Lung (tissue), 12 donors: ENCODE results near the gene MYO5B. TPM values are rescaled to one million over a fixed set of nuclear protein-coding genes. Genes with fewer than 3 reads are reported as not detected.
"Not testable (repeated sequence)": the region's sequence is repeated elsewhere in the genome, so short reads cannot be mapped to it uniquely, and the experiment has no call there.

Experiments used
- ATAC-seq: fragments of 200-7000 bp; cut with Tn5 transposase; one replicate; pipeline ENCODE4 v1.9.1; 2020; ENCODE audit warnings: moderate number of reproducible peaks; ENCODE audit not compliant: insufficient read depth, low FRiP score
- DNase-seq, 3 donors: peaks; one replicate each; pipeline ENCODE4 v3.0.0-alpha.2; 2013 to 2017
- H3K27ac ChIP-seq, 2 donors: one replicate each; pipeline ENCODE4 v1.5.1; 2013; ENCODE audit warnings: mild to moderate bottlenecking in 2 of 2, moderate library complexity in 2 of 2, control low read depth in 1 of 2, inconsistent platforms in 1 of 2, low read depth in 1 of 2, low read length in 1 of 2
- H3K27me3 ChIP-seq, 3 donors: one replicate each; pipeline ENCODE4 v1.5.1; 2013; ENCODE audit warnings: low read length in 2 of 3; ENCODE audit not compliant: control insufficient read depth in 3 of 3, insufficient read depth in 3 of 3
- H3K36me3 ChIP-seq, 4 donors: one replicate each; pipeline ENCODE4 v1.5.1; 2013; ENCODE audit warnings: low read length in 4 of 4, mild to moderate bottlenecking in 1 of 4, moderate library complexity in 1 of 4; ENCODE audit not compliant: control insufficient read depth in 4 of 4, insufficient read depth in 4 of 4
- H3K4me1 ChIP-seq, 5 donors: one replicate each; pipeline ENCODE4 v1.5.1; 2013; ENCODE audit warnings: low read length in 5 of 5, mild to moderate bottlenecking in 2 of 5, moderate library complexity in 1 of 5; ENCODE audit not compliant: control insufficient read depth in 5 of 5, insufficient read depth in 5 of 5
- H3K4me3 ChIP-seq: one replicate; pipeline ENCODE4 v1.5.1; 2013; ENCODE audit warnings: mild to moderate bottlenecking, control low read depth, moderate library complexity
- H3K9ac ChIP-seq, 2 donors: one replicate each; pipeline ENCODE4 v1.5.1; 2013; ENCODE audit warnings: low read length in 2 of 2, control low read depth in 1 of 2; ENCODE audit not compliant: insufficient read depth in 1 of 2
- H3K9me3 ChIP-seq, 4 donors: one replicate each; pipeline ENCODE4 v1.5.1; 2013; ENCODE audit warnings: low read length in 3 of 4, mild to moderate bottlenecking in 1 of 4, moderate library complexity in 1 of 4; ENCODE audit not compliant: control insufficient read depth in 4 of 4, insufficient read depth in 3 of 4
- WGBS, 2 donors: extraction: QIAGEN DNeasy Blood & Tissue Kit; methylation state at CpG; one replicate each; pipeline ENCODE4 v1.1.7; 2013; 5-methylcytosine and 5-hydroxymethylcytosine counted together
- polyA plus RNA-seq, 2 donors: library from polyadenylated mRNA; stranded (reverse); fragments of 200-250 nt; gene quantifications; one replicate each; pipeline ENCODE4 v1.2.1, GENCODE V29; 2013
- total RNA-seq, 2 donors: library from RNA; depleted of rRNA in 1 of 2; stranded (reverse); fragments of >200 nt in 1 of 2; gene quantifications; one replicate each; pipeline ENCODE4 v1.2.1, GENCODE V29; 2014 to 2021
- TF ChIP-seq, protein P1 (sequence below): IDR thresholded peaks from 2 replicates; pipeline ENCODE4 v1.5.1; 2012; ENCODE audit warnings: mild to moderate bottlenecking; ENCODE audit errors: control extremely low read depth, extremely low read depth
- donor health status: control.
- donor health status: control.
- donor health status: Bipolar disorder and iron deficiency.
- donor health status: healthy.
- donor health status: DM: yes; HTN: yes; CAD: no.

Gene MYO5B
- total and polyA plus RNA-seq, 4 donors = 9.7 to 25.6 (median 19.7) TPM

DNA sequence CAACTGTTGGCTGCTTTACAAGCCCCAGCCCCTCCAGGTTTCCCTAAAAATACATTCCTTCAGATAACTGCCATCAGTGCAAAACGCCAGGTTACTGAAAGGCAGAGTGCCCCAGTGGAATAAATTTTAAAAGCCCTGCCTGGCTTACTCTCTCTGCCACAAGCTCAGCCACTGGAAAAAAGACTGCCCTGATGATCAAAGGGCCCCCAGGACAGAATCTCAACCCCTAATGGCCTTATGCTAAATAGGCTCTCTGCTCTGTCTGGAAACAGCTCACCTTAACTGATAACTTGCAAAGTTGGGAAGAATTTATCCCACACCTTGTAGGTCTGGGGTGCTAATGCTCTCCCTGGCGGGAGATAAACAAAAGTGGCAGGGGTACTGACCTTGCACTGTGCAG is 37.5 kb upstream of the MYO5B start:
- Histone ChIP-seq H3K27me3 (no peaks in the 10 kb centered on the region), H3K9ac (no peak overlapping the region), H3K4me3 (no peak overlapping the region), H3K9me3 (peaks cover 0 to 2% (median 0%) of the 10 kb centered on the region in 4 donors), H3K4me1 (no peaks in the 10 kb centered on the region), H3K36me3 (no peaks in the 10 kb centered on the region), H3K27ac (no peak overlapping the region)
- TF ChIP-seq, protein P1, sequence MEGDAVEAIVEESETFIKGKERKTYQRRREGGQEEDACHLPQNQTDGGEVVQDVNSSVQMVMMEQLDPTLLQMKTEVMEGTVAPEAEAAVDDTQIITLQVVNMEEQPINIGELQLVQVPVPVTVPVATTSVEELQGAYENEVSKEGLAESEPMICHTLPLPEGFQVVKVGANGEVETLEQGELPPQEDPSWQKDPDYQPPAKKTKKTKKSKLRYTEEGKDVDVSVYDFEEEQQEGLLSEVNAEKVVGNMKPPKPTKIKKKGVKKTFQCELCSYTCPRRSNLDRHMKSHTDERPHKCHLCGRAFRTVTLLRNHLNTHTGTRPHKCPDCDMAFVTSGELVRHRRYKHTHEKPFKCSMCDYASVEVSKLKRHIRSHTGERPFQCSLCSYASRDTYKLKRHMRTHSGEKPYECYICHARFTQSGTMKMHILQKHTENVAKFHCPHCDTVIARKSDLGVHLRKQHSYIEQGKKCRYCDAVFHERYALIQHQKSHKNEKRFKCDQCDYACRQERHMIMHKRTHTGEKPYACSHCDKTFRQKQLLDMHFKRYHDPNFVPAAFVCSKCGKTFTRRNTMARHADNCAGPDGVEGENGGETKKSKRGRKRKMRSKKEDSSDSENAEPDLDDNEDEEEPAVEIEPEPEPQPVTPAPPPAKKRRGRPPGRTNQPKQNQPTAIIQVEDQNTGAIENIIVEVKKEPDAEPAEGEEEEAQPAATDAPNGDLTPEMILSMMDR = no peak
- DNase-seq = no peak
- no peak for ATAC-seq
- WGBS, 2 donors = 57 to 63% methylated on average over 2 of the region's 2 CpGs

DNA sequence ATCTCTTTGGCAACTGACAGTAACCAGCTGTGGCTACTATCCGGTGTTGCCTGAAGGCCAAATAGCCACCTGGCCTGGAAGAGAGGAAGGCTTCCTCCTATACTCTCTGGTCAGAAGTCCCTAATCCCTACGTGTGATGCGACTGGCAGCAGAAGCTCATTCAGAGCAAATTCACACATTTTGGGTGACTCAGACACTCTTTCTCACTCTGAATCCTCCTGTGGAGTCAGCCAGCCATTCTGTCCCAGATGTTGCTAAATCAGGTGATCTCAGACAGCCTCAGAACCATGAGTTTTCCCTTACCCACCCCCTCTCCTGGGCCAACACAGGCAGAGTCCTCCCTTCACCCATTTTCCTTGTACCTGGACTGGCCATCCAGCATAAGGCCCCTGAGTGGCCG is 36.7 kb upstream of the MYO5B start:
- no peaks in the 10 kb centered on the region for H3K27me3 ChIP-seq
- TF ChIP-seq, protein P1 = no peak
- H3K36me3 ChIP-seq = no peaks in the 10 kb centered on the region
- H3K9me3 ChIP-seq = peaks cover 0 to 4% (median 0%) of the 10 kb centered on the region in 4 donors
- ATAC-seq (no peak), DNase-seq (no peak)
- no peaks in the 10 kb centered on the region for H3K4me1 ChIP-seq
- WGBS, 2 donors = 81 to 86% methylated on average over 4 of the region's 4 CpGs
- H3K4me3 ChIP-seq = no peak overlapping the region
- H3K27ac ChIP-seq = no peak overlapping the region
- no peak overlapping the region for H3K9ac ChIP-seq

DNA sequence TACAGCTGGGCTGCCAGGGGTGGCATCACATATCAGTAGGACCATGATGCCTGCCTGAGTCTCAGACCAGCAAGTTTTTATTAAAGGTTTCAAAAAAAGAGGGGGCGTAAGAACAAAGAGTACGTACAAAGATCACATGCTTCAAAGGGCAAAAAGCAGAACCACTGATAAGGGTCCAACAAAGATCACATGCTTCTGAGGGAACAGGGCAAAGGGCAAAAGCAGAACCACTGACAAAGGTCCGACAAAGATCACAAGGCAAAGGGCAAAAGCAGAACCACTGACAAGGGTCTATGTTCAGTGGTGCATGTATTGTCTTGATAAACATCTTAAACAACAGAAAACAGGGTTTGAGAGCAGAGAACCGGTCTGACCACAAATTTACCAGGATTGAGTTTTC is 25.3 kb upstream of the MYO5B start:
- not testable (repeated sequence) for H3K36me3 ChIP-seq, H3K27ac ChIP-seq, H3K4me1 ChIP-seq, DNase-seq, ATAC-seq, H3K9ac ChIP-seq, H3K4me3 ChIP-seq, H3K27me3 ChIP-seq, H3K9me3 ChIP-seq
- 88 to 92% methylated on average over 4 of the region's 4 CpGs for WGBS, 2 donors

DNA sequence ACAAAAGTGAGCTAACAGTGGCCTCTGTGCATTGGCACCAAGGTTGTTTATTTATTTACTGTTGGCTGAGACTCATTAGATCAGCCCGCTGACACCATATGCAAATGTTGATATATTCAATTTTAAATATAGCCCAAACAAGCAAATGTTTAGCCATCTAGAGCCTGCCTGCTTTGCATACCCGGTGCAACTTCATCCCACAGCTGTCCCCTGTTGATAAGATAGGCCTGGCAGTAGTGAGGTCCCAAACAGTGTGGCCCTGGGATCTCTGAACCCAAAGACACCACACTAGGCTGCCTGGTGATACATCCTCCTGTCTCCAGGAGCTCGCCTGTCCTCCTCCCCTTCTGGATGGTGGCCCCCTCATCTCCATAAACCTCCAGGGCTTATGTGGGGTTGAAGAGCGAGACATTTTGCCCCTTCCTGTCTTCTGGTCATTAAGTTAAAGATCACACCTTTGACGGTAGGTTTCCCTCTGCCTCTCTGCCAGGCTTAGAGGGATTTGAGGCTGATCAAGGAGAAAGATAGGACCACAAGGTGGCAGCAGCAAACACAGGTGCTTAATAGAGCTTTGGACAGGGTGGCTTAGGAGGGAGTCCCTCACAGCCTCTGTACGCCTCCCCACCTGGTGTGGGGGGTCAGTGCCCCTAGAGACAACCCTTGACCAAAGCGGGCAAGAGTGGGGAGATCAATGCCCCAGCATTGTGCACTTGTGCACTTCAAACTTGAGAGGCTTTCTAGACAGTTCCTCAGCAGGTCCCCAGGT is 23.7 kb upstream of the MYO5B start:
- H3K9me3 ChIP-seq = peaks cover 0 to 7% (median under 1%) of the 10 kb centered on the region in 4 donors
- ATAC-seq = no peak
- no peak for DNase-seq
- no peak overlapping the region for H3K27ac ChIP-seq
- H3K4me3 ChIP-seq = no peak overlapping the region
- no peak overlapping the region for H3K9ac ChIP-seq
- TF ChIP-seq, protein P1 = no peak
- H3K27me3 ChIP-seq = peaks cover 0 to 3% (median 0%) of the 10 kb centered on the region in 3 donors
- no peaks in the 10 kb centered on the region for H3K4me1 ChIP-seq
- no peaks in the 10 kb centered on the region for H3K36me3 ChIP-seq
- 52 to 60% methylated on average over 7 of the region's 7 CpGs for WGBS, 2 donors
